Neuron (in vitro differentiated cells): ENCODE results near the gene EPB41L2.

Experiments
- H2AFZ ChIP-seq: one replicate; pipeline ENCODE4 v1.6.1; 2013; ENCODE audit warnings: low read depth, mild to moderate bottlenecking, inconsistent platforms, low read length, moderate library complexity
- H3K27me3 ChIP-seq: one replicate; pipeline ENCODE4 v1.6.1; 2013; ENCODE audit warnings: low read length; ENCODE audit not compliant: insufficient read depth
- H3K36me3 ChIP-seq: one replicate; pipeline ENCODE4 v1.6.1; 2013; ENCODE audit warnings: low read length; ENCODE audit not compliant: insufficient read depth
- H3K4me1 ChIP-seq: one replicate; pipeline ENCODE4 v1.6.1; 2013; ENCODE audit warnings: low read length; ENCODE audit not compliant: insufficient read depth
- H3K4me3 ChIP-seq: 2 replicates; pipeline ENCODE4 v1.5.1; 2013; ENCODE audit warnings: mild to moderate bottlenecking, low read length, moderate library complexity
- H3K9me3 ChIP-seq: one replicate; pipeline ENCODE4 v1.6.1; 2013; ENCODE audit warnings: low read length

Gene EPB41L2

DNA sequence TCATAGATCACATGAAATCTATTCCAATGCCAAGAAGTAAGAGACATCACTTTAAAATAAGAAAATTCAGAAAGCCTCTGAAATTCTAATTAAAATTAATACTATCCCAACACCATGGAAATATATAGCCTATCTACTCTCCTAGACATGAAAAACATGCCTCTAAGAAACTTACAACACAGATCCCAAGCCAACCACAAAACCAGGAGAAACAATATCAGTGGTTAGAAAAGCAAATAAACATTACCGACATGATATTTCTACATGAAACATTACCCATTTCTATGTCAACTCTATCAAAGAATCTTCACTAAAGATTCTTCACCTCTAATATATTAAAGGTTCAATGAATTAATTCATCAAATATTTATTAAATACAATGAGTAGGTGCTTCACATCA lies 4.8 kb downstream of the EPB41L2 start:
- peaks cover 9% of the 10 kb centered on the region for H3K4me1 ChIP-seq
- H3K36me3 ChIP-seq = no peaks in the 10 kb centered on the region
- H3K9me3 ChIP-seq = peaks cover 15% of the 10 kb centered on the region
- H2AFZ ChIP-seq = no peak overlapping the region
- H3K27me3 ChIP-seq = no peaks in the 10 kb centered on the region
- no peak overlapping the region for H3K4me3 ChIP-seq

DNA sequence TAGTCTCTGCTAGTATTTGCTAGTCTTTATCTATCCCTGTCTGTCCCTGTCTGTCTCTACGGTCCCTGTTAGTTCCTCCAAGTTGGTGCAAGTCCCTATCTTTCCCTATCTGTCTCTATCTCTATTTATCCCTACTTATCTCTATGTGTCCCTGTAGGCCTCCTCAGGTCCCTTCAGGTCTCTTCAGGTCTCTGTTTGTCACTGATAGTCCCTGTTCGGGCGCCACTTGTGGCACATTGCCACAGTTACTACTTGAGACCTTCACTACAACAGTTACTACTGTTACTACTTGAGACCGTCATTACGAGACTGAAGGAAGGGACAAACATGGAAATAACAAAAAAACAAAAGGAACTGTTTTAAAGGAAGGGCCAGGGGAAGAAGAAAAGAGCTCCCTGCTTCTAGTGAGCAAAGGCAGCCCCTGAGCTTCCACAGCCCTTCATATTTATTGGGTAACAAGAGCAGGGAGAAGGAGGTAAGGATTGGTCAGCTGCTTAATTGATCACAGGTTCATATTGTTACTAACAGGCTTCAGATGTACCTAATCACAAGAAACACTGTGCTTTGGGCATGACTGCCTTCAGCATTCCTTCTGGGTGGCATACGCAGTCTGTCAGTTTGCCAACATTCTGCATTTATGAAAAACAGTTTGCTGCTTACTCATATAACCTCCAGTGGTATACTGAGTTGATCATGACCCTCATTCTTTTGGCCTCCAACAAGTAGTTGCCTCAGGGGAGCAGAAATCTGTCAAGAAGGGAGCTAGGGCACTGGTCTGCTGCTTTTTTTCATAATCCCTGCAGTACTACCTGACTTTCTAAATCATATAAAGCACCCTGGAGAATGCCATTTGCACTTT lies 8.4 kb downstream of the EPB41L2 start:
- H3K9me3 ChIP-seq = peaks cover 15% of the 10 kb centered on the region
- H3K4me3 ChIP-seq = no peak overlapping the region

DNA sequence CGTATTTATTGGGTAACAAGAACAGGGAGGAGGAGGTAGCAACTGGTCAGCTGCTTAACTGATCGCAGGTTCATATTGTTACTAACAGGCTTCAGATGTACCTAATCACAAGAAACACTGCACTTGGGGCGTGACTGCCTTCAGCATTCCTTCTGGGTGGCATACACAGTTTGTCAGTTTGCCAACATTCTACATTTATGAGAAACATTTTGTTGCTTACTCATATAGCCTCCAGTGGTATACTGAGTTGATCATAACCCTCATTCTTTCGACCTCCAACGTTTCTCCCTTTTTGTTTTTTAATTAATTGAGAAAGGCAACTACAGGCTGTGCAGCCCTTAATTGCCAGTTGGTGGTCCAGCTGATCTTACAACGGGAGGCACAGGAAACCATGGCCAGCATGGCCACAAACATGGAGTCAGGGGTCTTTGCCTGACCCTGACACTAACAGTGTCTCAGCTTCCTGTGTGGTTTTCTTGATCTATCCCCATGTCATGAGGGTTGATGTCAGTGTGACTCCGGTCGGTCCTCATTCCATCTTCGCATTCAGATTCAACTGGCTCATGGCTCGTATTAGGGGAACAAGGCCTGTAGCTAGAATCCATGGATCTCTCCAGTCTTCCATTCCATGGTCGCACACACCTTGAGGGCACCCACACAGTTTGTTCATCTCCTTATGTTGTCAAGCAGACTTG lies 9.4 kb downstream of the EPB41L2 start:
- Histone ChIP-seq H3K9me3 (peaks cover 15% of the 10 kb centered on the region), H3K4me3 (no peak overlapping the region), H2AFZ (no peak overlapping the region), H3K4me1 (no peaks in the 10 kb centered on the region), H3K36me3 (no peaks in the 10 kb centered on the region), H3K27me3 (no peaks in the 10 kb centered on the region)

More for the DNA sequence above, 8.4 kb downstream of the EPB41L2 start:
- no peaks in the 10 kb centered on the region for H3K4me1 ChIP-seq
- no peaks in the 10 kb centered on the region for H3K27me3 ChIP-seq
- no peak overlapping the region for H2AFZ ChIP-seq
- no peaks in the 10 kb centered on the region for H3K36me3 ChIP-seq

DNA sequence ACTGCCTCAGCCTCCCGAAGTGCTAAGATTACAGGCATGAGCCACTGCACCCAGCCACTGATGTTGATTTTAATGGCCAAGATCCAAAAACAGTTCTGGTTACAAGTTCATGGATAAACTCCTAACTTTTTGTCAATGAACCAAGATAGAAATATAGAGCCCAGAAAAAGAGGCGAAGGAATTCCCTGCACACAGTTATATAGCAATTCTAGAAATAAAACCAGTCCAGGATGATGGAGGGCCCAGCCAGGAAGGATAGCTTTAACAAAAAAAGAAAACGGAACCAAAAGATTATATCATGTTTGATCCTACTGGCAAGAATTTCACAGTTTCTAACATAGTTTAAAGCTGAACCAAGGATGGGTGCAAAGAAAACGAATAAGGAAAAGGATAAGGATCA lies 10.9 kb downstream of the EPB41L2 start:
- Histone ChIP-seq H2AFZ (no peak overlapping the region), H3K36me3 (no peaks in the 10 kb centered on the region), H3K4me3 (no peak overlapping the region), H3K9me3 (peaks cover 15% of the 10 kb centered on the region), H3K4me1 (no peaks in the 10 kb centered on the region), H3K27me3 (no peaks in the 10 kb centered on the region)

DNA sequence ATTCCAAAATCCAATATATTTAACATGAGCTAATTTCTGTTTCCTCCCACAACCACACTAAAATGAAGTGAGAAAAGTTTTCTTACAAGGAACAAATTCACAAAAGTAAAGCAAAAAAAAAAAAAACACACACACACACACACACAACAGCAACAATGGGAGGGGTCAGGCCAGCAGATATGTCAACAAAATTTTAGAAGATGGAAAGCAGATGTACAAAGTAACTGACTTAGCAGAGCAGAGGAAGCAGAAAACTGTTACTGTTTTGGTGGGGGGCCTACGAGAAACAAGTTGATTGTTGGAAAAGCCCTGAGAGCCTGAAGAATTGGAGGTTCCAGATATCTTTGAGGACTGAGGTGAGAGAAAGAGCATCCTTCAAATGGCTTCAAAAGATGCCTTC lies 11.7 kb downstream of the EPB41L2 start:
- H2AFZ ChIP-seq = no peak overlapping the region
- no peaks in the 10 kb centered on the region for H3K27me3 ChIP-seq
- H3K36me3 ChIP-seq = no peaks in the 10 kb centered on the region
- H3K4me3 ChIP-seq = no peak overlapping the region
- peaks cover 15% of the 10 kb centered on the region for H3K9me3 ChIP-seq
- H3K4me1 ChIP-seq = no peaks in the 10 kb centered on the region

DNA sequence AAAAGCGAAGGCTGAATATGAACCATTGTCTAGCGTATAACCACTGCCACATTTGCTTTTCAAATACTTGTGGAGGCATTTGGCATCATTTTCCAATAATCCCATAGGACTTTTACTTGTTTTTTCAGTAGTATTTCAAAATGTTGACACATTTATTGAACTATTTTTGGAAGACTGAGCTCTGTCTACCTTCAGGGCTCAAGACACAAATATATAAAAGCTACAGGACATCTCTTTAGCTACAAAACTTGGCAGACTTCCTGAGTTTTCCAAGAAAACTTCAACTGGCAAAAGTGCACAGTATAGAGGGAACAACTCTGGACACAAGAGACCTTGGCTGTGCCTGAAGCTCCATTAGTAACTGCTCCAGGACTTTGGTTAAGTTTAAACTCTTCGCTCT lies 13.4 kb downstream of the EPB41L2 start:
- Histone ChIP-seq H3K4me3 (no peak overlapping the region), H3K9me3 (peaks cover 10% of the 10 kb centered on the region), H3K36me3 (no peaks in the 10 kb centered on the region), H3K27me3 (no peaks in the 10 kb centered on the region), H2AFZ (no peak overlapping the region), H3K4me1 (no peaks in the 10 kb centered on the region)

DNA sequence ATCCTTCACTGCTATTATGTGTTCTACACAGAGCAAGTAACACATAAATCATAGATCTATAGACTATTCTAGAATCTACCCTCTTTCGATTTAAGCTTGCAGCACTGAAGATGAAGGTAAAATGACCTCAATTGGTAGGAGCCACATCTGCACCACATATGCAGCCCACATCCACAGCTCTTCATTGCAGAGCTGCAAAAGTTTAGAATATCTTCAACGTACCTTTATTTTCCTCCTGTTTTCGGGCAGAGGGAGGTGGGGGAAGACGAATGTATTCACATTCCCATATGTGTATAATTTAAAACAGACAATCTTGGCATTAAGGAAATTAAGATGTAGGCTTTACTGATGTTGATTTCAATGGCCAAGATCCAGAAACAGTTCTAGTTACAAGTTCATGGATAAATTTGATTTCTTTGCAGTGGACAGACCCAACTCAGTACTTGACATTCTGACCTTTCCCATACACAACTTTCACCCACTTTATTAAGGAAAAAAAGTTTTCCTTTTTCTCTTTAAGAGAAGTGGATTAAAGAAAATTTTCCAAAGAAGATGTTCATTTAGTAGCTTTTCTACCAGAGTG lies 14.0 kb downstream of the EPB41L2 start:
- Histone ChIP-seq H3K4me1 (no peaks in the 10 kb centered on the region), H3K4me3 (no peak overlapping the region)

DNA sequence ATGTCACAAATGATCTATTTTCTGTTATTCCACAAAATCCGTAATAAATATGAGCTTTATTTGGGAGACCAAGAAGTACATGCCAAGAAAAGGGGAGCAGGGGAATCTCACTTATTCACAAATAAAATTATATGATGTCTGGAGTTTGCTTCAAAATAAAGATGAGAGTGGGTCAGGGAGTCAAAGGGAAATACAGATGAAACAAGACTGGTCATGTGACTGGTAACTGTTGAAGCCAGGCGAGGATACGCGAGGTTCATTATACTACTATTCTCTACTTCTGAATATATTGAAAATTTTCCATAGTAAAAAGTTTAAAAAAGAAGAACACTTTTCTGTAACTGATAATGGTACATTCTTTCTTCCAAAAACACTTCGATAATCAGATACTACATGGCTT lies 14.6 kb downstream of the EPB41L2 start:
- no peak overlapping the region for H2AFZ ChIP-seq
- no peaks in the 10 kb centered on the region for H3K27me3 ChIP-seq
- H3K4me3 ChIP-seq = no peak overlapping the region
- H3K4me1 ChIP-seq = no peaks in the 10 kb centered on the region
- H3K9me3 ChIP-seq = peaks cover 1% of the 10 kb centered on the region
- H3K36me3 ChIP-seq = no peaks in the 10 kb centered on the region

More for the DNA sequence above, 14.0 kb downstream of the EPB41L2 start:
- no peak overlapping the region for H2AFZ ChIP-seq
- no peaks in the 10 kb centered on the region for H3K36me3 ChIP-seq
- no peaks in the 10 kb centered on the region for H3K27me3 ChIP-seq
- peaks cover 6% of the 10 kb centered on the region for H3K9me3 ChIP-seq

DNA sequence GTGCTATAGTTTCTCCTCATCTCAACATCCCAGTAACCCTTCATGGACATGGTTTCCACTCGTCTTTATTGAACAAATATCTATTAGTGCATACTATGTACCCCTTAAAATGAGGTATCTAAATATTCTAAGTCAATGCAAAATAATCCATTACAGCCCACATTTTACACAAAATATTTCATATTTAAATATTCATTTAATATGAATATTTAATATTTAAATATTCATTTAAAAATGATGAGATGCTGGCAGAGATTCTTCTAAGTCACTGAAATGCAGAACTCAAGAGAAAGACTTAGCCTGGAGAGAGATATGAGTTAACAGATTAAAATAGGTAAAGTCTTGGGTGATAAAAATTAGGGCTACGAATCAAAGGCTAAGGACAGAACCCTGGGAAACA lies 17.9 kb downstream of the EPB41L2 start:
- no peaks in the 10 kb centered on the region for H3K9me3 ChIP-seq
- no peaks in the 10 kb centered on the region for H3K36me3 ChIP-seq
- no peaks in the 10 kb centered on the region for H3K27me3 ChIP-seq
- H3K4me1 ChIP-seq = no peaks in the 10 kb centered on the region
- H2AFZ ChIP-seq = no peak overlapping the region
- H3K4me3 ChIP-seq = no peak overlapping the region

DNA sequence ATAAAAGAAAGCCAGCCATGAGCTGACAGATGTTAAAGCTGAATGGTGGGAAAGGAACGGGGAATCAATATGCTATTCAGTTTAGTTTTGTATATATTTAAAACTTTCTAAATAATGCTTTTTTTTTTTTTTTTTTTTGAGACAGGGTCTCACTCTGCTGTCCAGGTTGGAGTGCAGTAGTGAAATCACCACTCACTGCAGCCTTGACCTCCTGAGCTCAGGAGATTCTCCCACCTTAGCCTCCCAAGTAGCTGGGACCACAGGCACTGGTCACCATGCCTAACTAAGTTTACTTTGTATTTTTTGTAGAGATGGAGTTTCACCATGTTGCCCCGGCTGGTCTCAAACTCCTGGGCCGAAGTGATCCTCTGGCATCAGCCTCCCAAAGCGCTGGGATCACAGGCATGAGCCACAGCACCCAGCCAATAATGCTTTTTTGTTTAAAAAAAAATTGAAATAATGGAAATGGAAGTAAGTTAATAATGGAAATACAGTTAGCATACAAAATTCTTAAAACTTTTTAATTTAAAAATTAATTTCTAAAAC lies 19.1 kb downstream of the EPB41L2 start:
- no peaks in the 10 kb centered on the region for H3K36me3 ChIP-seq
- no peaks in the 10 kb centered on the region for H3K27me3 ChIP-seq
- no peaks in the 10 kb centered on the region for H3K9me3 ChIP-seq
- no peak overlapping the region for H3K4me3 ChIP-seq
- no peaks in the 10 kb centered on the region for H3K4me1 ChIP-seq
- no peak overlapping the region for H2AFZ ChIP-seq

DNA sequence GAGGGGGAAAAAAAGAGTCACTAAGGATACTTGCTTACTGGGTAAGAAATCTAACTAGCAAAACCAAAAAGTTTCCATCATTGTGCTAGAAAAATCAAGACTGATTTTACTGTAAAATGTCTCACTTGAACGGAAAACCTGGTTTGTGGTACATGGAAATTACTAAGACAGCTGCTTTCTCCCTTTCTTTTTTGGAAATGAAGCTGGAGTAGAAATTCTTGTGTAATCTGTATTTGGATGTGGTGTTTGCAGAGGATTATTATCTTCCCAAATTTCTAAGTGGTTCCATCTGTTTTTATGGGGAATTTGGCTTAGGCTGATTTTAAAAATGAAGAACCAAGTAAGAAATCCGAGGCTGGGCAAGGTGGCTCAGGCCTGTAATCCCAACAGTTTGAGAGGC lies 20.4 kb downstream of the EPB41L2 start:
- H3K9me3 ChIP-seq = no peaks in the 10 kb centered on the region
- no peaks in the 10 kb centered on the region for H3K36me3 ChIP-seq
- no peak overlapping the region for H3K4me3 ChIP-seq
- no peak overlapping the region for H2AFZ ChIP-seq
- no peaks in the 10 kb centered on the region for H3K4me1 ChIP-seq
- H3K27me3 ChIP-seq = no peaks in the 10 kb centered on the region

DNA sequence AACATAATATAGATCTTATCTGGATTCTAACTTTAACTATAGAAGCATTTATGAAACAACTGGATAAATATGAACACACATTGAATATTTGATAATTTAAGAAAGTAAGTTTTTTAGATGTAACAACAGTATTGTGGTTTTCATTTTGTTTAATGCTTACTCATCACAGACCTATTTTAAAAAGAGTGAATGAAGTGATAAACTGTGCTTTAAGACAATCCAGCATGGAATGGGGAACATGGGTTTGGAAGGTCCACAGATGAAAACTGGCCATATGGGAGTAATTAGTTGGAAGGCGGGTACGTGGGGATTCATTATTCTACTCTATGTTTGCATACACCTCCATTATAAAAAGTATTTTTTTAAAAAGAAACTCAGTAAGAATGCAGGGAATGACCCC lies 21.2 kb downstream of the EPB41L2 start:
- Histone ChIP-seq H3K36me3 (no peaks in the 10 kb centered on the region), H3K9me3 (no peaks in the 10 kb centered on the region), H2AFZ (no peak overlapping the region), H3K4me3 (no peak overlapping the region), H3K4me1 (no peaks in the 10 kb centered on the region), H3K27me3 (no peaks in the 10 kb centered on the region)

DNA sequence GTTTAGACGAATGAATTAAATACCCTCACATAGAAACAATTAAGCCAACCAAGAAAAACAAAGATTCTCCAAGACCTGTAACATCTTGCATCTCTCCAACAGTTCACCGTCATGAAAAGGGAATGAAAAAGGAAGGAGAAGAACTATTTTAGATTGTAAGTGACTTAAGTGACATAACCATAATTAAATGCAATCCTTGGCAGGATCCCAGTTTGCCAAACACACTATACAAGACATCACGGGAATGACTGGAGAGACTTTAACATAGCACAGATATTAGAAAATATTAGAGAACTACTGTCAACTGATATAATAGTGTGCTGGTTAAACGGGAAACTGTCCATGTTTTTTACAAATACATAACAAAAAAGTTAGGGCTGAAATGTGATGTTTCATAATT lies 22.2 kb downstream of the EPB41L2 start:
- no peaks in the 10 kb centered on the region for H3K36me3 ChIP-seq
- no peaks in the 10 kb centered on the region for H3K27me3 ChIP-seq
- H2AFZ ChIP-seq = no peak overlapping the region
- H3K4me1 ChIP-seq = no peaks in the 10 kb centered on the region
- no peak overlapping the region for H3K4me3 ChIP-seq
- no peaks in the 10 kb centered on the region for H3K9me3 ChIP-seq
